ENCODE results near the gene PRUNE2.

Gene PRUNE2

DNA sequence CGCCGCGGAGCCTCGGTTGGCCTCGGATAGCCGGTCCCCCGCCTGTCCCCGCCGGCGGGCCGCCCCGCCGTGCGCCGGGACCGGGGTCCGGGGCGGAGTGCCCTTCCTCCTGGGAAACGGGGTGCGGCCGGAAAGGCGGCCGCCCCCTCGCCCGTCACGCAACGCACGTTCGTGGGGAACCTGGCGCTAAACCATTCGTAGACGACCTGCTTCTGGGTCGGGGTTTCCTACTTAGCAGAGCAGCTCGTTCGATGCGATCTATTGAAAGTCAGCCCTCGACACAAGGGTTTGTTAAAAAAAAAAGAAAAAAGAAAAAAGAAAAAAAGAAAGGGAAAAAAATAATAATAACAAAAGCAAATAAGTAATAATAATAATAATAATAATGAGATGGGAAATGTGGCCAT is 334.2 kb downstream of the PRUNE2 start:
- no peak for DNase-seq (ENCODE audit: low read depth in 2 of 2)

DNA sequence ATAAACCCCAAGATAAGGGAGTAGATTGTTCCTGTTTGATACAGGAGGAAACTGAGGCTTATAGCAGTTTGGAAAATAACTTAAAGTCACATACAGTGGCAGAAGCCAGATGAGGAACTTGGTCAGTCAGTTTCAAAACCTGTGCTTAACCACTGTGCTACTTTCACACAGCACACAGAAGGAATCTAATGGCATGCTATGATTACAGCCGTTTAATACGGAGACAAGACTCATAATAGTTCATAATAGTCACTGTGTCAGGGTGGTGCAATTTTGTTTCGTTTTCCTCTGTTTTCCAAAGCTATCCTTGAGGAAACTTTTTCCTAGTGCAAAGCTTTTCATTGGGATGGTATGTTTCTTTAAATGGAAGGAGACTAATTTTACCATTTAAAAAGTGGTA is 334.6 kb downstream of the PRUNE2 start:
- DNase-seq (ENCODE audit: low read depth in 2 of 2), result no peak

DNA sequence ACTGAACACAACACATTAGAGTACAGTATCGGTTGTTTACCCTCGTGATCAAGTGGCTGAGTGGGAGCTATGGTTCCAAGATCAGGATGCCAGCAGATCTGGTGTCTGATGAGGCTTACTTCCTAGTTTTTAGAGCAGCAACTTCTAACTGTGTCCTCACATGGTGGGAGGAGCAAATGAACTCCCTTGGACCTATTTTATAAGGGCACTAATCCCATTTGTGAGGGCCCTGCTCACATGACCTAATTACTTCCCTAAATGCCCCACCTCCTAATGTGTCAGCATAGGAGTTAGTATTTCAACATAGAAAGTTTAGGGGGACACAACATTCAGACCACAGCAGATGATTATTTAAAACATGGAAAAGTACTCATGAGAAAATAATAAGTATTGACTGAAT is 335.1 kb downstream of the PRUNE2 start:
- DNase-seq (ENCODE audit: low read depth in 2 of 2), result no peak

DNA sequence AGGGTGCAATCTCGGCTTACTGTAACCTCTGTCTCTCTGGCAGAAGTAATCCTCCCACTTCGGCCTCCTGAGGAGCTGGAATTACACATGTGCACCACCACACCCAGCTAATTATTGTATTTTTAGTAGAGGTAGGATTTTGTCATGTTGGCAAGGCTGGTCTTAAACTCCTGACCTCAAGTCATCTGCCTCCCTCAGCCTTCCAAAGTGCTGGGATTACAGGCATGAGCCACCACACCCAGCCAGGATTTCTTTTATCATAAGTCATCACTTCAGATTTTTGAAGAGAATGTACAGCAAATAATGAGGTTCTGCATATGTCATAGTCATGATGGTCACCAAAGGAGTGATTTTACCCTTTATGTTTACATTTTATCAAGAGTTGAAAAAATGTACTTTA is 338.8 kb downstream of the PRUNE2 start:
- no peak for DNase-seq (ENCODE audit: low read depth in 2 of 2)

DNA sequence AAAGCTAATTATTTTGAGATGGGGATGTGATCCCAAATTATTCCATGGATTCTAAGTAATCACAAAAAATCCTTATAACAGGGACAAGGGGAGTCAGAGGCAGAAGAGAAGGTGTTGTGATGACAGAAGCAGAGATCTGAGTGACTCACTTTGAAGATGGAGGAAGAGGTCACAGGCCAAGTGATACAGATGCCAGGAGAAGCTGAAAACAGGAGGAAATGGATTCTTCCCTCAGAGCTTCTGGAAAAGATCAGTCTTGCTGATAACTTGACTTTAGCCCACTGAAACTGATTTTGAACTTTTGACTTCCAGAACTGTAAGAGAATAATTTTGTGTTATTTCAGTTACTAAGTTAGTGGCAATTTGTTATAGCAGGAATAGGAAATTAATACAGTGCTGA is 341.6 kb downstream of the PRUNE2 start:
- DNase-seq (ENCODE audit: low read depth in 2 of 2), result no peak

DNA sequence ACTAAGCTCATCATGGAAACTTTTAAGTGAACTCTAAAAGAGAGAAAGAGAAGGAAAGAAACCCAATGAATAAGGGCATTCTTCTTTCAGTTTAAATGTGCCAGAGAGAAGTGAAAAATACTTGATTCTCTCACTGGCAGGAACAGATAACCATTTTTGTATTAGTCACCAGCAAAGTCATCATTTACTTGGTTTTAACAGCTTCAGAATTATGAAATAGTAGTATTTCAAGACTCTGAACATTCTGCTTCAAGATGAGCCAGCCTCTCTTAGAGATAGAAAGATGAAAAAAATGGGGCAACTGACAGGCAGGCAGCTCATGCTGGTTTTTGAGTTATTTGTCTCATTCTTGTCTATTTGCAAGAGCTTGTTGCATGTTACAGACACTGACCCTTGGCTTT is 343.4 kb downstream of the PRUNE2 start:
- no peak for DNase-seq (ENCODE audit: low read depth in 2 of 2)

DNA sequence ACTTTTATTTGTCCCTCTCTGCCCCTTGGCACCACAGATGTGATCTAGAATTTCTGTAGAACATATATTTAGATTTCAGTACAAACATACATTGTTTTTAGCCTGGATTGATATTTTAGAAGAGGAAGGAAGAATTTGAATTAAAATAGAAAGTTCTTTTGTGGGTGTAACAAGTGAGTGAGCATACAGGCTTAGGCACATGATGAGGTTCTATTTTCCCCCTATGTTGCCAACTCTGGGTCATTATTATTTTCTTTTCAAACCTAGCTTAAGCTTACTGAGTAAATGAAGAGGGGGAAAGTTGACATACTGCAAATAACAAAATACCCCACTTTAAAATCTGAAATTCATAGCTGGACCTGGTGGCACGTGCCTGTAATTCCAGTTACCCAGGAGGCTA is 344.0 kb downstream of the PRUNE2 start:
- DNase-seq (ENCODE audit: low read depth in 2 of 2), result no peak
